ENCODE data around the gene PTPRQ.

DNA sequence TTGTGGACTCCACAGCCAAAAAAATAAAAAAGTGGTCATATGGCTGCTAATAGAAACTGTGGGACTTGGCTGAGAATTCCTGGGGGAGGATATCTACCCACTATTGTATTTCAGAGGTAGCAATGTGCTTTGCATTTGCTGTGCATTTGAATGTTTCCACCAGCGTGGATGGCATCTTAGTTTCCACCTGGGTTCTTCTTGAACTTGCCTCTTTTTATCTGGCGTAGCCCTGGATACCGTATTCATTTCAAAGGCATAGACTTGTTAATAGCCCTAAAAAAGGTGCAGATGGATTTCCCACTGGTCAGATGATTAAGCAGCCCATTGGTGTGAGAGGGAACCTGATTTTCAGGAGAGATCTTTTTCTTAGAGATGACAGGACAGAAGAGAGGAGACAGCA, 270.8 kb downstream of the PTPRQ start:
- TF ChIP-seq OSR1 (CRISPR knock-in tag; IDR thresholded peaks at IDR 0.05) (no peak), GLIS3 (CRISPR knock-in tag; IDR thresholded peaks at IDR 0.05) (no peak), ZFP30 (CRISPR knock-in tag; IDR thresholded peaks at IDR 0.05) (no peak), ZNF70 (CRISPR knock-in tag; IDR thresholded peaks at IDR 0.05) (no peak), RARB (CRISPR knock-in tag; IDR thresholded peaks at IDR 0.05) (no peak), SNAI2 (CRISPR knock-in tag; IDR thresholded peaks at IDR 0.05) (no peak), ZFP3 (CRISPR knock-in tag; IDR thresholded peaks at IDR 0.05) (no peak), ZNF8 (CRISPR knock-in tag; IDR thresholded peaks at IDR 0.05) (no peak), ZNF565 (CRISPR knock-in tag; conservative IDR thresholded peaks at IDR 0.05; ENCODE audit: low read depth) (no peak), BACH2 (CRISPR knock-in tag; IDR thresholded peaks at IDR 0.05; ENCODE audit: borderline replicate concordance) (no peak)
- TF ChIP-seq, protein P1, sequence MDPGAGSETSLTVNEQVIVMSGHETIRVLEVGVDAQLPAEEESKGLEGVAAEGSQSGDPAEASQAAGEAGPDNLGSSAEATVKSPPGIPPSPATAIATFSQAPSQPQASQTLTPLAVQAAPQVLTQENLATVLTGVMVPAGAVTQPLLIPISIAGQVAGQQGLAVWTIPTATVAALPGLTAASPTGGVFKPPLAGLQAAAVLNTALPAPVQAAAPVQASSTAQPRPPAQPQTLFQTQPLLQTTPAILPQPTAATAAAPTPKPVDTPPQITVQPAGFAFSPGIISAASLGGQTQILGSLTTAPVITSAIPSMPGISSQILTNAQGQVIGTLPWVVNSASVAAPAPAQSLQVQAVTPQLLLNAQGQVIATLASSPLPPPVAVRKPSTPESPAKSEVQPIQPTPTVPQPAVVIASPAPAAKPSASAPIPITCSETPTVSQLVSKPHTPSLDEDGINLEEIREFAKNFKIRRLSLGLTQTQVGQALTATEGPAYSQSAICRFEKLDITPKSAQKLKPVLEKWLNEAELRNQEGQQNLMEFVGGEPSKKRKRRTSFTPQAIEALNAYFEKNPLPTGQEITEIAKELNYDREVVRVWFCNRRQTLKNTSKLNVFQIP (CRISPR knock-in tag; IDR thresholded peaks at IDR 0.05; ENCODE audit: borderline replicate concordance, low read depth): no peak
- TF ChIP-seq, protein P2, sequence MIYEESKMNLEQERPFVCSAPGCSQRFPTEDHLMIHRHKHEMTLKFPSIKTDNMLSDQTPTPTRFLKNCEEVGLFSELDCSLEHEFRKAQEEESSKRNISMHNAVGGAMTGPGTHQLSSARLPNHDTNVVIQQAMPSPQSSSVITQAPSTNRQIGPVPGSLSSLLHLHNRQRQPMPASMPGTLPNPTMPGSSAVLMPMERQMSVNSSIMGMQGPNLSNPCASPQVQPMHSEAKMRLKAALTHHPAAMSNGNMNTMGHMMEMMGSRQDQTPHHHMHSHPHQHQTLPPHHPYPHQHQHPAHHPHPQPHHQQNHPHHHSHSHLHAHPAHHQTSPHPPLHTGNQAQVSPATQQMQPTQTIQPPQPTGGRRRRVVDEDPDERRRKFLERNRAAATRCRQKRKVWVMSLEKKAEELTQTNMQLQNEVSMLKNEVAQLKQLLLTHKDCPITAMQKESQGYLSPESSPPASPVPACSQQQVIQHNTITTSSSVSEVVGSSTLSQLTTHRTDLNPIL (CRISPR knock-in tag; IDR thresholded peaks at IDR 0.05; ENCODE audit: low read depth): no peak
